ENCODE results near the gene SLC6A7. TPM values are rescaled to one million over a fixed set of nuclear protein-coding genes. Genes with fewer than 3 reads are reported as not detected.

Gene SLC6A7
- total RNA-seq, 4 donors from 2014 or later, result not detected

- Histone ChIP-seq H3K27me3 (peaks cover 0 to 3% of the 10 kb centered on the region in 2 donors), H3K27ac (no peak overlapping the region), H3K9me3 (no peaks in the 10 kb centered on the region), H3K4me3 (no peak overlapping the region), H3K36me3 (no peaks in the 10 kb centered on the region), H3K4me1 (no peaks in the 10 kb centered on the region)
- no peak for DNase-seq (ENCODE audit: low spot score in 2 of 2)
- WGBS, 2 donors, result 93 to 94% methylated on average over 1 of the region's 1 CpG
- TF ChIP-seq CTCF (IDR thresholded peaks at IDR 0.05), result no peak
Measured at GRCh38 chr5:150197476-150197875, 7.6 kb downstream of the SLC6A7 start.

GRCh38 chr5:150202501-150202900 is 12.6 kb downstream of the SLC6A7 start:
- Histone ChIP-seq H3K4me1 (no peaks in the 10 kb centered on the region), H3K4me3 (no peak overlapping the region), H3K9me3 (no peaks in the 10 kb centered on the region), H3K36me3 (no peaks in the 10 kb centered on the region), H3K27ac (no peak overlapping the region), H3K27me3 (no peaks in the 10 kb centered on the region)
- TF ChIP-seq CTCF (IDR thresholded peaks at IDR 0.05) (no peak), EP300 (IDR thresholded peaks at IDR 0.05) (no peak), POLR2A (IDR thresholded peaks at IDR 0.05) (no peak)
- 90 to 91% methylated on average over 10 of the region's 10 CpGs for WGBS, 2 donors
- DNase-seq (ENCODE audit: low spot score in 2 of 2), result no peak

GRCh38 chr5:150203832-150204589 is 14.1 kb downstream of the SLC6A7 start:
- no peaks in the 10 kb centered on the region for H3K36me3 ChIP-seq
- no peak for TF ChIP-seq CTCF (IDR thresholded peaks at IDR 0.05)
- no peak for TF ChIP-seq EP300 (IDR thresholded peaks at IDR 0.05)
- no peak for TF ChIP-seq POLR2A (IDR thresholded peaks at IDR 0.05)
- no peak for DNase-seq (ENCODE audit: low spot score in 2 of 2)
- H3K4me1 ChIP-seq, result no peaks in the 10 kb centered on the region
- no peak overlapping the region for H3K4me3 ChIP-seq
- no peaks in the 10 kb centered on the region for H3K9me3 ChIP-seq
- H3K27ac ChIP-seq, result no peak overlapping the region
- 82 to 83% methylated on average over 12 of the region's 12 CpGs for WGBS, 2 donors
- no peaks in the 10 kb centered on the region for H3K27me3 ChIP-seq

- no peaks in the 10 kb centered on the region for H3K36me3 ChIP-seq
- no peak overlapping the region for H3K27ac ChIP-seq
- TF ChIP-seq POLR2A (IDR thresholded peaks at IDR 0.05), result no peak
- TF ChIP-seq CTCF (IDR thresholded peaks at IDR 0.05), result no peak
- TF ChIP-seq EP300 (IDR thresholded peaks at IDR 0.05), result no peak
- no peaks in the 10 kb centered on the region for H3K27me3 ChIP-seq
- H3K4me3 ChIP-seq, result no peak overlapping the region
- no peaks in the 10 kb centered on the region for H3K4me1 ChIP-seq
- DNase-seq (ENCODE audit: low spot score in 2 of 2), result no peak
- 88 to 92% methylated on average over 7 to 10 of the region's 13 CpGs for WGBS, 2 donors
- H3K9me3 ChIP-seq, result no peaks in the 10 kb centered on the region
Measured at GRCh38 chr5:150204590-150204960, 14.7 kb downstream of the SLC6A7 start.

GRCh38 chr5:150206098-150206778 is 16.4 kb downstream of the SLC6A7 start:
- Histone ChIP-seq H3K27ac (no peak overlapping the region), H3K4me3 (no peak overlapping the region), H3K27me3 (no peaks in the 10 kb centered on the region), H3K4me1 (no peaks in the 10 kb centered on the region), H3K36me3 (no peaks in the 10 kb centered on the region), H3K9me3 (no peaks in the 10 kb centered on the region)
- DNase-seq (ENCODE audit: low spot score in 2 of 2), result no peak
- 62 to 63% methylated on average over 6 of the region's 6 CpGs for WGBS, 2 donors
- no peak for TF ChIP-seq EP300 (IDR thresholded peaks at IDR 0.05)
- TF ChIP-seq CTCF (IDR thresholded peaks at IDR 0.05), result no peak

Data from tibial nerve (tissue), 4 donors.